GM21576 (cell line): ENCODE data around the gene ARHGDIA.

ENCODE experiments used
- ATAC-seq: cut with Tn5 transposase; IDR thresholded peaks from one replicate; pipeline ENCODE4 v1.9.1; 2021; ENCODE audit warnings: mild to moderate bottlenecking, moderate library complexity; ENCODE audit not compliant: unreplicated experiment

ARHGDIA gene

GRCh38 chr17:81828656-81829055, 42.5 kb downstream of the ARHGDIA start:
- ATAC-seq = no peak

- no peak for ATAC-seq
These were observed 45.2 kb downstream of the ARHGDIA start for GRCh38 chr17:81825841-81826466.

- ATAC-seq = no peak
These were observed 46.5 kb downstream of the ARHGDIA start for GRCh38 chr17:81824595-81824994.

GRCh38 chr17:81823820-81824550, 47.2 kb downstream of the ARHGDIA start:
- ATAC-seq = no peak

GRCh38 chr17:81822996-81823819, 47.9 kb downstream of the ARHGDIA start:
- ATAC-seq = no peak

- no peak for ATAC-seq
These were observed 48.9 kb downstream of the ARHGDIA start for GRCh38 chr17:81822312-81822637.

GRCh38 chr17:81821603-81822311, 49.4 kb downstream of the ARHGDIA start:
- ATAC-seq = no peak

GRCh38 chr17:81821147-81821546, 50.0 kb downstream of the ARHGDIA start:
- no peak for ATAC-seq

- no peak for ATAC-seq
These were observed 51.4 kb downstream of the ARHGDIA start for GRCh38 chr17:81819708-81820107.

GRCh38 chr17:81817758-81818147, 53.4 kb downstream of the ARHGDIA start:
- ATAC-seq = no peak
